HEK293 (cell line): ENCODE measurements around the gene KLF13.

Experiments
- CTCF ChIA-PET: fragments of 350-600 bp; formaldehyde crosslinking; extraction: SDS; loops from one replicate; lab custom pipeline; 2021; ENCODE audit warnings: antibody characterized with exemption; lab: Yijun Ruan, JAX
- POLR2A ChIA-PET: fragments of 300-600 bp; formaldehyde crosslinking; extraction: SDS; loops from one replicate; lab custom pipeline; 2020; ENCODE audit warnings: antibody characterized with exemption, inconsistent platforms; lab: Yijun Ruan, JAX
- H3K27ac ChIP-seq: fragments of 200-500 bp; sonication (Bioruptor generic); 2 replicates; pipeline ENCODE4 v1.5.1; 2014; ENCODE audit warnings: low read depth, low read length, control low read depth, inconsistent platforms; ENCODE audit errors: extremely low read depth
- H3K36me3 ChIP-seq, 2 experiments: fragments of 200-500 bp in 1 of 2; sonication (Bioruptor generic) in 1 of 2; 1 replicate in 1 of 2; 2 replicates in 1 of 2; pipeline ENCODE4 v1.5.1; 2014 to 2017; ENCODE audit warnings: inconsistent platforms in 2 of 2, low read length in 2 of 2; ENCODE audit not compliant: control insufficient read depth in 2 of 2, insufficient read depth in 1 of 2
- H3K4me1 ChIP-seq: fragments of 200-500 bp; sonication (Bioruptor generic); 2 replicates; pipeline ENCODE4 v1.5.1; 2014; ENCODE audit warnings: mild to moderate bottlenecking, low read length, inconsistent platforms; ENCODE audit not compliant: control insufficient read depth, insufficient read depth
- H3K4me3 ChIP-seq: 2 replicates; pipeline ENCODE4 v1.5.1; 2011; ENCODE audit warnings: low read depth, mild to moderate bottlenecking, control low read depth, low read length, moderate library complexity
- H3K9me3 ChIP-seq: fragments of 200-500 bp; sonication (Bioruptor generic); 2 replicates; pipeline ENCODE4 v1.5.1; 2014; ENCODE audit warnings: low read depth, low read length, inconsistent platforms; ENCODE audit not compliant: control insufficient read depth, insufficient read depth
- EGR2 ChIP-seq: fragments of 450-650 bp; formaldehyde crosslinking; IDR thresholded peaks from 2 replicates; pipeline ENCODE4 v1.5.1; 2016; ENCODE audit warnings: low read depth, missing biosample characterization, missing genetic modification characterization
- GFI1B ChIP-seq: fragments of 450-650 bp; formaldehyde crosslinking; IDR thresholded peaks from 2 replicates; pipeline ENCODE4 v1.5.1; 2016; ENCODE audit warnings: missing biosample characterization, missing genetic modification characterization
- GLI4 ChIP-seq: fragments of 450-650 bp; formaldehyde crosslinking; IDR thresholded peaks from 2 replicates; pipeline ENCODE4 v1.5.1; 2016; ENCODE audit warnings: missing biosample characterization, missing genetic modification characterization
- GLIS1 ChIP-seq: fragments of 450-650 bp; formaldehyde crosslinking; IDR thresholded peaks from 2 replicates; pipeline ENCODE4 v1.5.1; 2016; ENCODE audit warnings: missing biosample characterization, missing genetic modification characterization
- HOXA7 ChIP-seq: sonication (generic); formaldehyde crosslinking; IDR thresholded peaks from 2 replicates; pipeline ENCODE4 v1.8.1; 2022; ENCODE audit warnings: missing genetic modification reagents, borderline replicate concordance
- MYNN ChIP-seq: fragments of 450-650 bp; formaldehyde crosslinking; IDR thresholded peaks from 2 replicates; pipeline ENCODE4 v1.5.1; 2016; ENCODE audit warnings: missing biosample characterization, missing genetic modification characterization, borderline replicate concordance
- REPIN1 ChIP-seq: fragments of 450-650 bp; formaldehyde crosslinking; IDR thresholded peaks from 2 replicates; pipeline ENCODE4 v1.5.1; 2017; ENCODE audit warnings: missing biosample characterization, missing genetic modification characterization, low read depth
- SETDB1 ChIP-seq: IDR thresholded peaks from one replicate; pipeline ENCODE4 v1.6.1; 2017; ENCODE audit warnings: mild to moderate bottlenecking, low read length, moderate library complexity, mixed read lengths; ENCODE audit not compliant: insufficient read length
- SP3 ChIP-seq: fragments of 450-650 bp; formaldehyde crosslinking; IDR thresholded peaks from 2 replicates; pipeline ENCODE4 v1.5.1; 2016; ENCODE audit warnings: missing biosample characterization, missing genetic modification characterization
- SP7 ChIP-seq: fragments of 450-650 bp; formaldehyde crosslinking; IDR thresholded peaks from 2 replicates; pipeline ENCODE4 v1.5.1; 2016; ENCODE audit warnings: missing biosample characterization, missing genetic modification characterization
- ZFP3 ChIP-seq: fragments of 450-650 bp; formaldehyde crosslinking; IDR thresholded peaks from 2 replicates; pipeline ENCODE4 v1.5.1; 2016; ENCODE audit warnings: low read depth, missing biosample characterization, missing genetic modification characterization
- ZFP41 ChIP-seq: fragments of 450-650 bp; formaldehyde crosslinking; IDR thresholded peaks from 2 replicates; pipeline ENCODE4 v1.5.1; 2016; ENCODE audit warnings: missing biosample characterization, missing genetic modification characterization, borderline replicate concordance
- ZNF221 ChIP-seq: fragments of 450-650 bp; formaldehyde crosslinking; IDR thresholded peaks from 2 replicates; pipeline ENCODE4 v1.5.1; 2017; ENCODE audit warnings: missing biosample characterization, missing genetic modification characterization, borderline replicate concordance
- ZNF223 ChIP-seq: fragments of 450-650 bp; formaldehyde crosslinking; IDR thresholded peaks from 2 replicates; pipeline ENCODE4 v1.5.1; 2016; ENCODE audit warnings: missing biosample characterization, missing genetic modification characterization
- ZNF239 ChIP-seq: fragments of 450-650 bp; formaldehyde crosslinking; IDR thresholded peaks from 2 replicates; pipeline ENCODE4 v1.5.1; 2016; ENCODE audit warnings: missing biosample characterization, missing genetic modification characterization
- ZNF248 ChIP-seq: fragments of 450-650 bp; formaldehyde crosslinking; IDR thresholded peaks from 2 replicates; pipeline ENCODE4 v1.5.1; 2017; ENCODE audit warnings: missing biosample characterization, missing genetic modification characterization
- ZNF266 ChIP-seq: fragments of 450-650 bp; formaldehyde crosslinking; IDR thresholded peaks from 2 replicates; pipeline ENCODE4 v1.5.1; 2016; ENCODE audit warnings: missing biosample characterization, missing genetic modification characterization, low read depth
- ZNF366 ChIP-seq: fragments of 450-650 bp; formaldehyde crosslinking; conservative IDR thresholded peaks from 2 replicates; pipeline ENCODE4 v1.5.1; 2016; ENCODE audit warnings: missing biosample characterization, missing genetic modification characterization
- ZNF501 ChIP-seq: fragments of 450-650 bp; formaldehyde crosslinking; IDR thresholded peaks from 2 replicates; pipeline ENCODE4 v1.5.1; 2016; ENCODE audit warnings: missing biosample characterization, missing genetic modification characterization
- ZNF514 ChIP-seq: fragments of 450-650 bp; formaldehyde crosslinking; IDR thresholded peaks from 2 replicates; pipeline ENCODE4 v1.5.1; 2016; ENCODE audit warnings: missing biosample characterization, missing genetic modification characterization
- ZNF621 ChIP-seq: fragments of 450-650 bp; formaldehyde crosslinking; IDR thresholded peaks from 2 replicates; pipeline ENCODE4 v1.5.1; 2017; ENCODE audit warnings: missing biosample characterization, missing genetic modification characterization
- ZNF677 ChIP-seq: fragments of 450-650 bp; IDR thresholded peaks from 2 replicates; pipeline ENCODE4 v1.5.0; 2018; ENCODE audit warnings: missing biosample characterization, mild to moderate bottlenecking, missing genetic modification characterization, moderate library complexity
- TF ChIP-seq, protein P1 (sequence below): fragments of 450-650 bp; formaldehyde crosslinking; IDR thresholded peaks from 2 replicates; pipeline ENCODE4 v1.5.1; 2016; ENCODE audit warnings: missing biosample characterization, missing genetic modification characterization
- TF ChIP-seq, protein P2 (sequence below): fragments of 450-650 bp; IDR thresholded peaks from 2 replicates; pipeline ENCODE4 v1.5.1; 2018; ENCODE audit warnings: missing biosample characterization, missing genetic modification characterization
- TF ChIP-seq, protein P3 (sequence below): fragments of 450-650 bp; formaldehyde crosslinking; IDR thresholded peaks from 2 replicates; pipeline ENCODE4 v1.5.1; 2017; ENCODE audit warnings: missing biosample characterization, mild to moderate bottlenecking, missing genetic modification characterization, moderate library complexity
- TF ChIP-seq, protein P4 (sequence below): fragments of 450-650 bp; formaldehyde crosslinking; IDR thresholded peaks from 2 replicates; pipeline ENCODE4 v1.5.1; 2016; ENCODE audit warnings: missing biosample characterization, missing genetic modification characterization
- TF ChIP-seq, protein P5 (sequence below): fragments of 450-650 bp; formaldehyde crosslinking; IDR thresholded peaks from 2 replicates; pipeline ENCODE4 v1.5.1; 2016; ENCODE audit warnings: missing biosample characterization, missing genetic modification characterization

The KLF13 gene

DNA sequence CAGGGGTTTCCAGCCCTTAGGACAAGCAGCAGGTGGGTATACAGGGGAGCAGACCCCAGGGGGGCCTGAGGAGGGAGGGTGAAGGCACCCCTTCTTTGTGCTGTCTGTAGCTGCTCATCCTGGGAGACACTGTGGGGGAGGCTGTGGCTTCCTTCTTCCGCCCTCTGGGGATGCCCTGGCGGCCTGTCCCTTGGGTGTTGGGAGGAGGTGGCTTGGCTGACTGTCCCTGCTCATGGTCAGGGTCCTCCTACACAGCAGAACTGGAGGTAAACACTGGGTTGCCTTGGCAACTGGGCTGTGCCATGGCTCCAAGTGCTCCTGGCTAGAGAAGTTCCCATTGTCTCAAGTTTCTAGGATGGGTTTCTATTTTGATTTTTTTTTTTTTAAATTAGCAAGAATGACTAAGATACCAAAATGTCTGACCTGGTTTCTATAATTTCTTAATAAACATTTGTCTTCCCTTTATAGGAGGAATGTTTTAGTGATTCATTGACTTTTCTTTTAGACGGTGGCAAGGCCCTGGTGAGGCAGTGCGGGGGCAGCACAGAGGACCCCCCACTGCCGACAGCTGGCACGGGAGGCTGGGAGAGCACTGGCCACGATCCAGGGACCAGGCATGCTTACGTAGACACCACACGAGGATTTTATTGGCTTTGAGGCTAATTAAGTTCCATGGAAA lies 12.4 kb downstream of the KLF13 start (continued):
- TF ChIP-seq, protein P1, sequence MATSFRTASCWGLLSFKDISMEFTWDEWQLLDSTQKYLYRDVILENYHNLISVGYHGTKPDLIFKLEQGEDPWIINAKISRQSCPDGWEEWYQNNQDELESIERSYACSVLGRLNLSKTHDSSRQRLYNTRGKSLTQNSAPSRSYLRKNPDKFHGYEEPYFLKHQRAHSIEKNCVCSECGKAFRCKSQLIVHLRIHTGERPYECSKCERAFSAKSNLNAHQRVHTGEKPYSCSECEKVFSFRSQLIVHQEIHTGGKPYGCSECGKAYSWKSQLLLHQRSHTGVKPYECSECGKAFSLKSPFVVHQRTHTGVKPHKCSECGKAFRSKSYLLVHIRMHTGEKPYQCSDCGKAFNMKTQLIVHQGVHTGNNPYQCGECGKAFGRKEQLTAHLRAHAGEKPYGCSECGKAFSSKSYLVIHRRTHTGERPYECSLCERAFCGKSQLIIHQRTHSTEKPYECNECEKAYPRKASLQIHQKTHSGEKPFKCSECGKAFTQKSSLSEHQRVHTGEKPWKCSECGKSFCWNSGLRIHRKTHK (tag by site-specific recombination), result no peak
- TF ChIP-seq ZNF621 (tag by site-specific recombination), result no peak
- TF ChIP-seq EGR2 (tag by site-specific recombination), result peak; percentile 71; the same call in 1 of the 2 replicates
- TF ChIP-seq SP7, result peak; percentile 33; the same call in 1 of the 2 replicates
- no peak for TF ChIP-seq ZNF221
- no peak for TF ChIP-seq ZFP41 (tag by site-specific recombination)

DNA sequence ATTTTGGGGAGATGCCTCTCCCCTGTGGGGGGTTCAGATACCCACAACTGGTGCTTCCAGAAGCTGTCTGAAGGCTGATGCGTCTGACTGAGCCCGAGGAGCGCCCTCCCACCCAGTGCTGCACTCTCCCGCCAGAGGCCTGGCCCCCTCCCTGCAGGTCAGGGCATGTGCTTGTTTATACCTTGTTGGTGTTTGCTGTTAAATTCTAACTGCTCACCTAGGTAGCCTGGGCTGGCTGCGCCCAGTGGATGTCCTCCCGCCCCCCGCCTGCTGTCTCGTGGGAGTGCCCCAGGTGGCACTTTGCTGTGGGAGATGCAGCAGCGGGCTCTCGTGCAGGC lies 12.9 kb downstream of the KLF13 start:
- no peak overlapping the region for H3K27ac ChIP-seq
- no peaks in the 10 kb centered on the region for H3K9me3 ChIP-seq
- H3K36me3 ChIP-seq, result no peaks in the 10 kb centered on the region
- POLR2A ChIA-PET, result no interaction called here
- no peak overlapping the region for H3K4me3 ChIP-seq
- TF ChIP-seq GLIS1 (tag by site-specific recombination) (peak; percentile 70; the same call in 1 of the 2 replicates), REPIN1 (no peak), SETDB1 (no peak), ZNF677 (tag by site-specific recombination) (no peak), HOXA7 (CRISPR knock-in tag) (no peak), GFI1B (tag by site-specific recombination) (no peak)
- TF ChIP-seq, protein P2, sequence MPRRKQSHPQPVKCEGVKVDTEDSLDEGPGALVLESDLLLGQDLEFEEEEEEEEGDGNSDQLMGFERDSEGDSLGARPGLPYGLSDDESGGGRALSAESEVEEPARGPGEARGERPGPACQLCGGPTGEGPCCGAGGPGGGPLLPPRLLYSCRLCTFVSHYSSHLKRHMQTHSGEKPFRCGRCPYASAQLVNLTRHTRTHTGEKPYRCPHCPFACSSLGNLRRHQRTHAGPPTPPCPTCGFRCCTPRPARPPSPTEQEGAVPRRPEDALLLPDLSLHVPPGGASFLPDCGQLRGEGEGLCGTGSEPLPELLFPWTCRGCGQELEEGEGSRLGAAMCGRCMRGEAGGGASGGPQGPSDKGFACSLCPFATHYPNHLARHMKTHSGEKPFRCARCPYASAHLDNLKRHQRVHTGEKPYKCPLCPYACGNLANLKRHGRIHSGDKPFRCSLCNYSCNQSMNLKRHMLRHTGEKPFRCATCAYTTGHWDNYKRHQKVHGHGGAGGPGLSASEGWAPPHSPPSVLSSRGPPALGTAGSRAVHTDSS (tag by site-specific recombination), result no peak
- TF ChIP-seq, all 188 proteins: peak for 1
- H3K4me1 ChIP-seq, result peaks cover 8% of the 10 kb centered on the region
- CTCF ChIA-PET, result no interaction called here

DNA sequence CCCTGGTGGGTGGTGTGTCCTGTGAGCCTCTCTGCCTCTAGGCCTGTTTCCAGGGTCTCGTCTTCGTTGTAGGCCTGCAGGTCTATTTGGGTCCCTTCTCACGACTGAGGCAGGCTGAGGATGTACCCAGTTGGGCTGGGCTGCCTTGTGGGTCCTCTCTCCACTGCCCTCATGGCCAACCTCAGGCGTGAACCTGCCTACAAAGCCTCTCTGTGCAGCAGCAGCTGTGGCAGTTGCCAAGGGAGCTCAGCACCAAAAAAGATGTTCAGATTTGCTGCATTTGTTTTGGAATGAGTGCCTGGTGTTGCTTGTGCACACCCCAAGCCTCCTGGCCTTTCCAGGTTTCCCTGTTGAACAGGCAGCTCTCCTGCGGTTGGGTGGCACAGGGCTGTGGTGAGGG lies 13.4 kb downstream of the KLF13 start:
- CTCF ChIA-PET, result interaction anchor here (0.6 kb wide), 1 partner anchor 211 kb away, joined by 3 read pairs; no protein-coding TSS in a partner anchor
- Histone ChIP-seq H3K9me3 (no peaks in the 10 kb centered on the region), H3K4me1 (peaks cover 8% of the 10 kb centered on the region), H3K36me3 (no peaks in the 10 kb centered on the region), H3K27ac (no peak overlapping the region), H3K4me3 (no peak overlapping the region)
- POLR2A ChIA-PET, result no interaction called here
- TF ChIP-seq ZNF239 (tag by site-specific recombination), result no peak
- TF ChIP-seq, protein P3, sequence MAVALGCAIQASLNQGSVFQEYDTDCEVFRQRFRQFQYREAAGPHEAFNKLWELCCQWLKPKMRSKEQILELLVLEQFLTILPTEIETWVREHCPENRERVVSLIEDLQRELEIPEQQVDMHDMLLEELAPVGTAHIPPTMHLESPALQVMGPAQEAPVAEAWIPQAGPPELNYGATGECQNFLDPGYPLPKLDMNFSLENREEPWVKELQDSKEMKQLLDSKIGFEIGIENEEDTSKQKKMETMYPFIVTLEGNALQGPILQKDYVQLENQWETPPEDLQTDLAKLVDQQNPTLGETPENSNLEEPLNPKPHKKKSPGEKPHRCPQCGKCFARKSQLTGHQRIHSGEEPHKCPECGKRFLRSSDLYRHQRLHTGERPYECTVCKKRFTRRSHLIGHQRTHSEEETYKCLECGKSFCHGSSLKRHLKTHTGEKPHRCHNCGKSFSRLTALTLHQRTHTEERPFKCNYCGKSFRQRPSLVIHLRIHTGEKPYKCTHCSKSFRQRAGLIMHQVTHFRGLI (tag by site-specific recombination), result no peak
- TF ChIP-seq MYNN (tag by site-specific recombination), result no peak
- no peak for TF ChIP-seq ZNF266
- no peak for TF ChIP-seq ZFP3 (tag by site-specific recombination)
- no peak for TF ChIP-seq ZNF366 (tag by site-specific recombination)
- TF ChIP-seq ZNF248 (tag by site-specific recombination), result no peak
- no peak for TF ChIP-seq GLI4 (tag by site-specific recombination)
- TF ChIP-seq, protein P4, sequence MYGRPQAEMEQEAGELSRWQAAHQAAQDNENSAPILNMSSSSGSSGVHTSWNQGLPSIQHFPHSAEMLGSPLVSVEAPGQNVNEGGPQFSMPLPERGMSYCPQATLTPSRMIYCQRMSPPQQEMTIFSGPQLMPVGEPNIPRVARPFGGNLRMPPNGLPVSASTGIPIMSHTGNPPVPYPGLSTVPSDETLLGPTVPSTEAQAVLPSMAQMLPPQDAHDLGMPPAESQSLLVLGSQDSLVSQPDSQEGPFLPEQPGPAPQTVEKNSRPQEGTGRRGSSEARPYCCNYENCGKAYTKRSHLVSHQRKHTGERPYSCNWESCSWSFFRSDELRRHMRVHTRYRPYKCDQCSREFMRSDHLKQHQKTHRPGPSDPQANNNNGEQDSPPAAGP (tag by site-specific recombination), result no peak
- no peak for TF ChIP-seq SP3 (tag by site-specific recombination)
- no peak for TF ChIP-seq ZNF223 (tag by site-specific recombination)
- TF ChIP-seq, protein P5, sequence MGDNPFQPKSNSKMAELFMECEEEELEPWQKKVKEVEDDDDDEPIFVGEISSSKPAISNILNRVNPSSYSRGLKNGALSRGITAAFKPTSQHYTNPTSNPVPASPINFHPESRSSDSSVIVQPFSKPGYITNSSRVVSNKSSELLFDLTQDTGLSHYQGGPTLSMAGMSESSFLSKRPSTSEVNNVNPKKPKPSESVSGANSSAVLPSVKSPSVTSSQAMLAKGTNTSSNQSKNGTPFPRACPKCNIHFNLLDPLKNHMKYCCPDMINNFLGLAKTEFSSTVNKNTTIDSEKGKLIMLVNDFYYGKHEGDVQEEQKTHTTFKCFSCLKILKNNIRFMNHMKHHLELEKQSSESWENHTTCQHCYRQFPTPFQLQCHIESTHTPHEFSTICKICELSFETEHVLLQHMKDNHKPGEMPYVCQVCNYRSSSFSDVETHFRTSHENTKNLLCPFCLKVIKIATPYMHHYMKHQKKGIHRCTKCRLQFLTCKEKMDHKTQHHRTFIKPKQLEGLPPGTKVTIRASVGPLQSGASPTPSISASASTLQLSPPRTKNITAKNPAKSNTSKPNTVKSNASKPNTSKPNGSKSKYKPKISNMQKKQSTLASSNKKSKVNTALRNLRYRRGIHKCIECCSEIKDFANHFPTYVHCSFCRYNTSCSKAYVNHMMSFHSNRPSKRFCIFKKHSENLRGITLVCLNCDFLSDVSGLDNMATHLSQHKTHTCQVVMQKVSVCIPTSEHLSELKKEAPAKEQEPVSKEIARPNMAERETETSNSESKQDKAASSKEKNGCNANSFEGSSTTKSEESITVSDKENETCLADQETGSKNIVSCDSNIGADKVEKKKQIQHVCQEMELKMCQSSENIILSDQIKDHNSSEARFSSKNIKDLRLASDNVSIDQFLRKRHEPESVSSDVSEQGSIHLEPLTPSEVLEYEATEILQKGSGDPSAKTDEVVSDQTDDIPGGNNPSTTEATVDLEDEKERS, result no peak
- TF ChIP-seq ZNF514 (tag by site-specific recombination), result no peak
- no peak for TF ChIP-seq ZNF501
